HEK293 (cell line): Measurements from ENCODE around the gene PCSK2.

Experiments
- GLIS1 ChIP-seq: fragments of 450-650 bp; formaldehyde crosslinking; IDR thresholded peaks from 2 replicates; pipeline ENCODE4 v1.5.1; 2016; ENCODE audit warnings: missing biosample characterization, missing genetic modification characterization
- KLF7 ChIP-seq: fragments of 450-650 bp; formaldehyde crosslinking; IDR thresholded peaks from 2 replicates; pipeline ENCODE4 v1.5.1; 2016; ENCODE audit warnings: missing biosample characterization, missing genetic modification characterization, borderline replicate concordance
- KLF8 ChIP-seq: fragments of 450-650 bp; formaldehyde crosslinking; IDR thresholded peaks from 2 replicates; pipeline ENCODE4 v1.5.1; 2016; ENCODE audit warnings: missing biosample characterization, missing genetic modification characterization
- ZBTB48 ChIP-seq: fragments of 450-650 bp; formaldehyde crosslinking; IDR thresholded peaks from 2 replicates; pipeline ENCODE4 v1.5.1; 2016; ENCODE audit warnings: missing biosample characterization, missing genetic modification characterization
- ZFHX2 ChIP-seq: fragments of 450-650 bp; formaldehyde crosslinking; conservative IDR thresholded peaks from 2 replicates; pipeline ENCODE4 v1.5.1; 2016; ENCODE audit warnings: missing biosample characterization, missing genetic modification characterization
- ZFP3 ChIP-seq: fragments of 450-650 bp; formaldehyde crosslinking; IDR thresholded peaks from 2 replicates; pipeline ENCODE4 v1.5.1; 2016; ENCODE audit warnings: low read depth, missing biosample characterization, missing genetic modification characterization
- ZNF112 ChIP-seq: fragments of 450-650 bp; formaldehyde crosslinking; IDR thresholded peaks from 2 replicates; pipeline ENCODE4 v1.5.0; 2017; ENCODE audit warnings: missing biosample characterization, missing genetic modification characterization
- ZNF114 ChIP-seq: fragments of 450-650 bp; formaldehyde crosslinking; IDR thresholded peaks from 2 replicates; pipeline ENCODE4 v1.5.0; 2017; ENCODE audit warnings: missing biosample characterization, missing genetic modification characterization
- ZNF16 ChIP-seq: fragments of 450-650 bp; formaldehyde crosslinking; IDR thresholded peaks from 2 replicates; pipeline ENCODE4 v1.5.1; 2016; ENCODE audit warnings: low read depth, missing biosample characterization, missing genetic modification characterization
- ZNF23 ChIP-seq: fragments of 450-650 bp; formaldehyde crosslinking; IDR thresholded peaks from 2 replicates; pipeline ENCODE4 v1.5.1; 2016; ENCODE audit warnings: missing biosample characterization, missing genetic modification characterization, borderline replicate concordance
- ZNF239 ChIP-seq: fragments of 450-650 bp; formaldehyde crosslinking; IDR thresholded peaks from 2 replicates; pipeline ENCODE4 v1.5.1; 2016; ENCODE audit warnings: missing biosample characterization, missing genetic modification characterization
- ZNF24 ChIP-seq: fragments of 450-650 bp; formaldehyde crosslinking; IDR thresholded peaks from 2 replicates; pipeline ENCODE4 v1.5.1; 2016; ENCODE audit warnings: missing biosample characterization, missing genetic modification characterization
- ZNF404 ChIP-seq: fragments of 450-650 bp; formaldehyde crosslinking; IDR thresholded peaks from 2 replicates; pipeline ENCODE4 v1.5.1; 2017; ENCODE audit warnings: missing biosample characterization, missing genetic modification characterization
- ZNF423 ChIP-seq: fragments of 450-650 bp; formaldehyde crosslinking; IDR thresholded peaks from 2 replicates; pipeline ENCODE4 v1.5.1; 2016; ENCODE audit warnings: missing biosample characterization, missing genetic modification characterization
- ZNF530 ChIP-seq: fragments of 450-650 bp; formaldehyde crosslinking; IDR thresholded peaks from 2 replicates; pipeline ENCODE4 v1.5.1; 2016; ENCODE audit warnings: low read depth, missing biosample characterization, missing genetic modification characterization
- ZNF558 ChIP-seq: fragments of 450-650 bp; formaldehyde crosslinking; IDR thresholded peaks from 2 replicates; pipeline ENCODE4 v1.5.1; 2016; ENCODE audit warnings: missing biosample characterization, missing genetic modification characterization
- ZNF560 ChIP-seq: fragments of 450-650 bp; formaldehyde crosslinking; IDR thresholded peaks from 2 replicates; pipeline ENCODE4 v1.5.1; 2017; ENCODE audit warnings: missing biosample characterization, missing genetic modification characterization, borderline replicate concordance
- ZNF660 ChIP-seq: fragments of 450-650 bp; IDR thresholded peaks from 2 replicates; pipeline ENCODE4 v1.5.1; 2018; ENCODE audit warnings: missing biosample characterization, mild to moderate bottlenecking, missing genetic modification characterization
- ZNF76 ChIP-seq: fragments of 450-650 bp; formaldehyde crosslinking; IDR thresholded peaks from 2 replicates; pipeline ENCODE4; 2016; ENCODE audit warnings: low read depth, missing biosample characterization, missing genetic modification characterization, borderline replicate concordance
- ZNF768 ChIP-seq: fragments of 450-650 bp; formaldehyde crosslinking; IDR thresholded peaks from 2 replicates; pipeline ENCODE4 v1.5.1; 2018; ENCODE audit warnings: missing biosample characterization, mild to moderate bottlenecking, missing genetic modification characterization
- ZXDB ChIP-seq: fragments of 450-650 bp; formaldehyde crosslinking; IDR thresholded peaks from 2 replicates; pipeline ENCODE4 v1.5.1; 2016; ENCODE audit warnings: missing biosample characterization, missing genetic modification characterization
- TF ChIP-seq, protein P1 (sequence below): fragments of 450-650 bp; formaldehyde crosslinking; conservative IDR thresholded peaks from 2 replicates; pipeline ENCODE4 v1.5.1; 2016; ENCODE audit warnings: low read depth, missing biosample characterization, missing genetic modification characterization
- TF ChIP-seq, protein P2 (sequence below): fragments of 450-650 bp; formaldehyde crosslinking; IDR thresholded peaks from 2 replicates; pipeline ENCODE4 v1.5.1; 2016; ENCODE audit warnings: missing biosample characterization, missing genetic modification characterization
- TF ChIP-seq, protein P3 (sequence below): fragments of 450-650 bp; formaldehyde crosslinking; IDR thresholded peaks from 2 replicates; pipeline ENCODE4 v1.5.1; 2016; ENCODE audit warnings: missing biosample characterization, missing genetic modification characterization
- TF ChIP-seq, protein P4 (sequence below): fragments of 450-650 bp; formaldehyde crosslinking; IDR thresholded peaks from 2 replicates; pipeline ENCODE4 v1.5.1; 2016; ENCODE audit warnings: missing biosample characterization, missing genetic modification characterization
- TF ChIP-seq, protein P5 (sequence below): fragments of 450-650 bp; formaldehyde crosslinking; IDR thresholded peaks from 2 replicates; pipeline ENCODE4 v1.5.1; 2016; ENCODE audit warnings: missing biosample characterization, missing genetic modification characterization

Gene PCSK2

DNA sequence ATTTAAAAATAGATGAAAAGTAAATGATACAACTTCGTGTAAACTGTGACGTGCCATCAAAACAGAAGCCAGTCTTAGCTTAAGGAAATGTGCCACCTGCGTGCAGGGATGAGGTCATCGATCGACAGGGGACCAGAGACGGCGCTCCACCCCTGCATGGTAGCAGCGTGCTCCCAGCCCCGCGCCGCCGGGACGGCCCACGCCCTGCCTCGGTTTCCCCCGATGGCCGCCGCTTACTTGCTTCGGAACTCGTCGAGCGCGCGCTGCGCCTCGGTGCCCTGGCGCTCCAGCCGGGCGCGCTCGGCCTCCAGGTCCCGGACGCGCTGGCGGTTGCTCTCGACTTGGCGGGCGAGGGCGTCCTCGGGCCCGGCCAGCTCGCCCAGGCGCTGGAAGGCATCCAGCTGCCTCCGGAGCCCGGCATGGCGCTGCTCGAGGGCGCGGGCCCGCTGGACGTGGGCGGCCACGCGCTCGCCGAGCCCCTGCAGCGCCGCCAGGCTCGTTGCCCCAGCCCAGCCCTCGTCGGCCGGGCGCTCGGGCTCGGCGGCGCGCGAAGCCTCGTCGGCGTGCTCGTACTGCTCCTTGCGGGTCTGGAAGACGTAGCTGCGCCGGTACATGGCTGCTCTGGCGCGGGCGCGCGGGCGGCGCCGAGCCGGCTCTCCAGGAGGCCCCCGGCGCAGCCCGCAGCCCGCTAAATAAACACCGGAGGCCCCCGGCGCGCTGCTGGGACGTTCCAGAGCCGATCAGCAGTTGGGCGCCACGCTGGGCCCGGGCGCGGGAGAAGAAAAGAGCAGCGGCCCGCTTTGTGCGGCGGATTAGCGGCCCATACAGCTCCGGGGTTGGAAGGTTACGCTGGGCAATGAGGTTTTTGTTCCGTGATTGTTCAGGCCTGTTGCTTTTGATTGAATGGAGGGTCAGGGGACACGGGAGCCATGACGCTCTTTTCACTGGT lies 304.1 kb downstream of the PCSK2 start, which contains the start of gene BFSP1 (continued):
- TF ChIP-seq, protein P1, sequence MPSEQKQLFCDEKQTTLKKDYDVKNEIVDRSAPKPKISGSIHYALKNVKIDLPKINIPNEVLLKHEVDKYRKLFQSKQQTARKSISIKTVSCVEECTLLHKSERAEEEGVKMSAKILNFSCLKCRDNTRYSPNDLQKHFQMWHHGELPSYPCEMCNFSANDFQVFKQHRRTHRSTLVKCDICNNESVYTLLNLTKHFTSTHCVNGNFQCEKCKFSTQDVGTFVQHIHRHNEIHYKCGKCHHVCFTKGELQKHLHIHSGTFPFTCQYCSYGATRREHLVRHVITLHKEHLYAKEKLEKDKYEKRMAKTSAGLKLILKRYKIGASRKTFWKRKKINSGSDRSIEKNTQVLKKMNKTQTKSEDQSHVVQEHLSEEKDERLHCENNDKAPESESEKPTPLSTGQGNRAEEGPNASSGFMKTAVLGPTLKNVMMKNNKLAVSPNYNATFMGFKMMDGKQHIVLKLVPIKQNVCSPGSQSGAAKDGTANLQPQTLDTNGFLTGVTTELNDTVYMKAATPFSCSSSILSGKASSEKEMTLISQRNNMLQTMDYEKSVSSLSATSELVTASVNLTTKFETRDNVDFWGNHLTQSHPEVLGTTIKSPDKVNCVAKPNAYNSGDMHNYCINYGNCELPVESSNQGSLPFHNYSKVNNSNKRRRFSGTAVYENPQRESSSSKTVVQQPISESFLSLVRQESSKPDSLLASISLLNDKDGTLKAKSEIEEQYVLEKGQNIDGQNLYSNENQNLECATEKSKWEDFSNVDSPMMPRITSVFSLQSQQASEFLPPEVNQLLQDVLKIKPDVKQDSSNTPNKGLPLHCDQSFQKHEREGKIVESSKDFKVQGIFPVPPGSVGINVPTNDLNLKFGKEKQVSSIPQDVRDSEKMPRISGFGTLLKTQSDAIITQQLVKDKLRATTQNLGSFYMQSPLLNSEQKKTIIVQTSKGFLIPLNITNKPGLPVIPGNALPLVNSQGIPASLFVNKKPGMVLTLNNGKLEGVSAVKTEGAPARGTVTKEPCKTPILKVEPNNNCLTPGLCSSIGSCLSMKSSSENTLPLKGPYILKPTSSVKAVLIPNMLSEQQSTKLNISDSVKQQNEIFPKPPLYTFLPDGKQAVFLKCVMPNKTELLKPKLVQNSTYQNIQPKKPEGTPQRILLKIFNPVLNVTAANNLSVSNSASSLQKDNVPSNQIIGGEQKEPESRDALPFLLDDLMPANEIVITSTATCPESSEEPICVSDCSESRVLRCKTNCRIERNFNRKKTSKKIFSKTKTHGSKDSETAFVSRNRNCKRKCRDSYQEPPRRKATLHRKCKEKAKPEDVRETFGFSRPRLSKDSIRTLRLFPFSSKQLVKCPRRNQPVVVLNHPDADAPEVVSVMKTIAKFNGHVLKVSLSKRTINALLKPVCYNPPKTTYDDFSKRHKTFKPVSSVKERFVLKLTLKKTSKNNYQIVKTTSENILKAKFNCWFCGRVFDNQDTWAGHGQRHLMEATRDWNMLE (tag by site-specific recombination): no peak
- TF ChIP-seq ZNF239 (no peak), ZNF16 (tag by site-specific recombination) (no peak), ZNF23 (tag by site-specific recombination) (no peak), GLIS1 (tag by site-specific recombination) (peak; percentile 82), KLF7 (tag by site-specific recombination) (no peak), ZBTB48 (0 out of 2 replicates have a peak, but pooled peaks have one; percentile 35), ZFP3 (no peak), ZFHX2 (tag by site-specific recombination) (peak; percentile 68; the same call in 1 of the 2 replicates), ZNF660 (no peak), ZNF112 (tag by site-specific recombination) (no peak), ZNF530 (tag by site-specific recombination) (no peak), ZXDB (tag by site-specific recombination) (peak; percentile 20; the same call in 1 of the 2 replicates), ZNF24 (tag by site-specific recombination) (no peak), ZNF423 (tag by site-specific recombination) (no peak), ZNF76 (tag by site-specific recombination) (no peak), KLF8 (tag by site-specific recombination) (0 out of 2 replicates have a peak, but pooled peaks have one; percentile 16), ZNF558 (no peak), ZNF404 (tag by site-specific recombination) (no peak), ZNF768 (no peak), ZNF560 (no peak), ZNF114 (tag by site-specific recombination) (no peak)
- TF ChIP-seq, protein P2, sequence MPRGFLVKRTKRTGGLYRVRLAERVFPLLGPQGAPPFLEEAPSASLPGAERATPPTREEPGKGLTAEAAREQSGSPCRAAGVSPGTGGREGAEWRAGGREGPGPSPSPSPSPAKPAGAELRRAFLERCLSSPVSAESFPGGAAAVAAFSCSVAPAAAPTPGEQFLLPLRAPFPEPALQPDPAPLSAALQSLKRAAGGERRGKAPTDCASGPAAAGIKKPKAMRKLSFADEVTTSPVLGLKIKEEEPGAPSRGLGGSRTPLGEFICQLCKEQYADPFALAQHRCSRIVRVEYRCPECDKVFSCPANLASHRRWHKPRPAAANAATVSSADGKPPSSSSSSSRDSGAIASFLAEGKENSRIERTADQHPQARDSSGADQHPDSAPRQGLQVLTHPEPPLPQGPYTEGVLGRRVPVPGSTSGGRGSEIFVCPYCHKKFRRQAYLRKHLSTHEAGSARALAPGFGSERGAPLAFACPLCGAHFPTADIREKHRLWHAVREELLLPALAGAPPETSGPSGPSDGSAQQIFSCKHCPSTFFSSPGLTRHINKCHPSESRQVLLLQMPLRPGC: peak; percentile 85
- TF ChIP-seq, protein P3, sequence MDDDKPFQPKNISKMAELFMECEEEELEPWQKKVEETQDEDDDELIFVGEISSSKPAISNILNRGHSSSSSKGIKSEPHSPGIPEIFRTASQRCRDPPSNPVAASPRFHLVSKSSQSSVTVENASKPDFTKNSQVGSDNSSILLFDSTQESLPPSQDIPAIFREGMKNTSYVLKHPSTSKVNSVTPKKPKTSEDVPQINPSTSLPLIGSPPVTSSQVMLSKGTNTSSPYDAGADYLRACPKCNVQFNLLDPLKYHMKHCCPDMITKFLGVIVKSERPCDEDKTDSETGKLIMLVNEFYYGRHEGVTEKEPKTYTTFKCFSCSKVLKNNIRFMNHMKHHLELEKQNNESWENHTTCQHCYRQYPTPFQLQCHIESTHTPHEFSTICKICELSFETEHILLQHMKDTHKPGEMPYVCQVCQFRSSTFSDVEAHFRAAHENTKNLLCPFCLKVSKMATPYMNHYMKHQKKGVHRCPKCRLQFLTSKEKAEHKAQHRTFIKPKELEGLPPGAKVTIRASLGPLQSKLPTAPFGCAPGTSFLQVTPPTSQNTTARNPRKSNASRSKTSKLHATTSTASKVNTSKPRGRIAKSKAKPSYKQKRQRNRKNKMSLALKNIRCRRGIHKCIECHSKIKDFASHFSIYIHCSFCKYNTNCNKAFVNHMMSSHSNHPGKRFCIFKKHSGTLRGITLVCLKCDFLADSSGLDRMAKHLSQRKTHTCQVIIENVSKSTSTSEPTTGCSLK (tag by site-specific recombination): no peak
- TF ChIP-seq, protein P4, sequence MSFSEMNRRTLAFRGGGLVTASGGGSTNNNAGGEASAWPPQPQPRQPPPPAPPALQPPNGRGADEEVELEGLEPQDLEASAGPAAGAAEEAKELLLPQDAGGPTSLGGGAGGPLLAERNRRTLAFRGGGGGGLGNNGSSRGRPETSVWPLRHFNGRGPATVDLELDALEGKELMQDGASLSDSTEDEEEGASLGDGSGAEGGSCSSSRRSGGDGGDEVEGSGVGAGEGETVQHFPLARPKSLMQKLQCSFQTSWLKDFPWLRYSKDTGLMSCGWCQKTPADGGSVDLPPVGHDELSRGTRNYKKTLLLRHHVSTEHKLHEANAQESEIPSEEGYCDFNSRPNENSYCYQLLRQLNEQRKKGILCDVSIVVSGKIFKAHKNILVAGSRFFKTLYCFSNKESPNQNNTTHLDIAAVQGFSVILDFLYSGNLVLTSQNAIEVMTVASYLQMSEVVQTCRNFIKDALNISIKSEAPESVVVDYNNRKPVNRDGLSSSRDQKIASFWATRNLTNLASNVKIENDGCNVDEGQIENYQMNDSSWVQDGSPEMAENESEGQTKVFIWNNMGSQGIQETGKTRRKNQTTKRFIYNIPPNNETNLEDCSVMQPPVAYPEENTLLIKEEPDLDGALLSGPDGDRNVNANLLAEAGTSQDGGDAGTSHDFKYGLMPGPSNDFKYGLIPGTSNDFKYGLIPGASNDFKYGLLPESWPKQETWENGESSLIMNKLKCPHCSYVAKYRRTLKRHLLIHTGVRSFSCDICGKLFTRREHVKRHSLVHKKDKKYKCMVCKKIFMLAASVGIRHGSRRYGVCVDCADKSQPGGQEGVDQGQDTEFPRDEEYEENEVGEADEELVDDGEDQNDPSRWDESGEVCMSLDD (tag by site-specific recombination): no peak
- TF ChIP-seq, protein P5, sequence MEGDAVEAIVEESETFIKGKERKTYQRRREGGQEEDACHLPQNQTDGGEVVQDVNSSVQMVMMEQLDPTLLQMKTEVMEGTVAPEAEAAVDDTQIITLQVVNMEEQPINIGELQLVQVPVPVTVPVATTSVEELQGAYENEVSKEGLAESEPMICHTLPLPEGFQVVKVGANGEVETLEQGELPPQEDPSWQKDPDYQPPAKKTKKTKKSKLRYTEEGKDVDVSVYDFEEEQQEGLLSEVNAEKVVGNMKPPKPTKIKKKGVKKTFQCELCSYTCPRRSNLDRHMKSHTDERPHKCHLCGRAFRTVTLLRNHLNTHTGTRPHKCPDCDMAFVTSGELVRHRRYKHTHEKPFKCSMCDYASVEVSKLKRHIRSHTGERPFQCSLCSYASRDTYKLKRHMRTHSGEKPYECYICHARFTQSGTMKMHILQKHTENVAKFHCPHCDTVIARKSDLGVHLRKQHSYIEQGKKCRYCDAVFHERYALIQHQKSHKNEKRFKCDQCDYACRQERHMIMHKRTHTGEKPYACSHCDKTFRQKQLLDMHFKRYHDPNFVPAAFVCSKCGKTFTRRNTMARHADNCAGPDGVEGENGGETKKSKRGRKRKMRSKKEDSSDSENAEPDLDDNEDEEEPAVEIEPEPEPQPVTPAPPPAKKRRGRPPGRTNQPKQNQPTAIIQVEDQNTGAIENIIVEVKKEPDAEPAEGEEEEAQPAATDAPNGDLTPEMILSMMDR (tag by site-specific recombination): no peak
